Natural killer cell (primary cell): ENCODE data around the gene COMMD7. TPM values are rescaled to one million over a fixed set of nuclear protein-coding genes. Genes with fewer than 3 reads are reported as not detected.

Experiments used
- ATAC-seq, 3 donors: fragments of 150-1000 bp in 2 of 3; fragments of 200-7000 bp in 1 of 3; cut with Tn5 transposase; 1 replicate in 1 of 3; 2 replicates in 2 of 3; pipeline ENCODE4 v1.10.0; 2021; ENCODE audit warnings: mild to moderate bottlenecking in 2 of 3, moderate library complexity in 2 of 3
- DNase-seq, 2 donors: peaks; one replicate each; pipeline versions ENCODE4 v3.0.0 to v3.0.0-alpha.2; 2013 to 2021; ENCODE audit warnings: mixed read lengths in 1 of 2
- H3K27ac ChIP-seq: one replicate; pipeline ENCODE4 v1.5.1; 2013; ENCODE audit warnings: mild to moderate bottlenecking, low read length
- H3K27me3 ChIP-seq: one replicate; pipeline ENCODE4 v1.6.1; 2013; ENCODE audit warnings: low read length; ENCODE audit not compliant: control insufficient read depth, insufficient read depth
- H3K36me3 ChIP-seq: one replicate; pipeline ENCODE4 v1.6.1; 2013; ENCODE audit warnings: low read length; ENCODE audit not compliant: control insufficient read depth, insufficient read depth
- H3K4me1 ChIP-seq: one replicate; pipeline ENCODE4 v1.6.1; 2013; ENCODE audit warnings: low read length; ENCODE audit not compliant: control insufficient read depth, insufficient read depth
- H3K4me3 ChIP-seq: one replicate; pipeline ENCODE4 v1.5.1; 2013; ENCODE audit warnings: low read length
- H3K9me3 ChIP-seq: one replicate; pipeline ENCODE4 v1.6.1; 2013; ENCODE audit warnings: low read length; ENCODE audit not compliant: control insufficient read depth, insufficient read depth
- H3K27ac Mint-ChIP-seq, 2 donors: one replicate each; pipeline ENCODE4 v1.8.0; 2022; ENCODE audit warnings: mild to moderate bottlenecking in 2 of 2, mixed read lengths in 2 of 2, moderate library complexity in 1 of 2
- H3K27me3 Mint-ChIP-seq, 2 donors: one replicate each; pipeline ENCODE4 v1.8.0; 2022; ENCODE audit warnings: low read depth in 2 of 2, mixed read lengths in 2 of 2
- H3K36me3 Mint-ChIP-seq: one replicate; pipeline ENCODE4 v1.8.0; 2022; ENCODE audit warnings: mixed read lengths
- H3K4me1 Mint-ChIP-seq, 2 donors: one replicate each; pipeline ENCODE4 v1.8.0; 2022; ENCODE audit warnings: mixed read lengths in 2 of 2
- H3K4me3 Mint-ChIP-seq: one replicate; pipeline ENCODE4 v1.8.0; 2022; ENCODE audit warnings: mild to moderate bottlenecking, moderate library complexity, mixed read lengths
- H3K9me3 Mint-ChIP-seq, 2 donors: one replicate each; pipeline ENCODE4 v1.8.0; 2022; ENCODE audit warnings: mixed read lengths in 2 of 2
- CTCF ChIP-seq: fragments of 200-600 bp; IDR thresholded peaks from one replicate; pipeline ENCODE4 v1.8.0; 2022; ENCODE audit warnings: antibody characterized with exemption
- WGBS: methylation state at CpG from one replicate; pipeline ENCODE4 v1.1.7; 2013; ENCODE audit warnings: missing lambda C conversion rate; ENCODE audit not compliant: insufficient coverage; 5-methylcytosine and 5-hydroxymethylcytosine counted together
- intact Hi-C: fragments of 100-400 bp; cut with micrococcal nuclease; formaldehyde crosslinking; loops from one replicate; pipeline ENCODE4 v1.14.2; 2022
- total RNA-seq, 4 donors: library from RNA; stranded (reverse); fragments of 120-200 nt in 1 of 4; gene quantifications; one replicate each; pipeline versions ENCODE4 v1.2.3 to v1.2.4, GENCODE V29; 2013 to 2022

COMMD7 gene
- total RNA-seq, 3 donors from 2014 or later (not counting 1 experiment from before 2014, with no cell fraction given): 56.7 to 72.1 (median 68.1) TPM

- Mint-ChIP-seq H3K4me3 (no peak overlapping the region), H3K36me3 (no peaks in the 10 kb centered on the region), H3K27me3 (no peaks in the 10 kb centered on the region), H3K9me3 (peaks cover 0 to 3% of the 10 kb centered on the region in 2 donors), H3K27ac (peak overlapping the region; percentile 56 to 68), H3K4me1 (peaks cover 5 to 15% of the 10 kb centered on the region in 2 donors)
- DNase-seq: no peak
- peak; percentile 30 to 61 (median 36) for ATAC-seq
- H3K4me1 ChIP-seq: peaks cover 24% of the 10 kb centered on the region
- no peaks in the 10 kb centered on the region for H3K36me3 ChIP-seq
- no peak overlapping the region for H3K4me3 ChIP-seq
- H3K27me3 ChIP-seq: no peaks in the 10 kb centered on the region
- peak overlapping the region; percentile 14 for H3K27ac ChIP-seq
- intact Hi-C loops: no loop called here
- TF ChIP-seq CTCF: no peak
- 44% methylated on average over 9 of the region's 9 CpGs for WGBS
- H3K9me3 ChIP-seq: peaks cover 3% of the 10 kb centered on the region
Observed at GRCh38 chr20:32664678-32665159, 78.5 kb downstream of the COMMD7 start.

- Mint-ChIP-seq H3K27me3 (no peaks in the 10 kb centered on the region), H3K36me3 (no peaks in the 10 kb centered on the region)
Observed at GRCh38 chr20:32664012-32664677, 79.1 kb downstream of the COMMD7 start.

GRCh38 chr20:32663335-32664011 lies 79.8 kb downstream of the COMMD7 start:
- no peak overlapping the region for H3K27ac ChIP-seq
- TF ChIP-seq CTCF: no peak
- H3K4me3 ChIP-seq: no peak overlapping the region
- Mint-ChIP-seq H3K27me3 (no peaks in the 10 kb centered on the region), H3K9me3 (peaks cover 0 to 3% of the 10 kb centered on the region in 2 donors), H3K4me1 (peaks cover 5 to 15% of the 10 kb centered on the region in 2 donors), H3K36me3 (no peaks in the 10 kb centered on the region), H3K4me3 (no peak overlapping the region), H3K27ac (no peak overlapping the region)
- no peaks in the 10 kb centered on the region for H3K27me3 ChIP-seq
- peaks cover 3% of the 10 kb centered on the region for H3K9me3 ChIP-seq
- DNase-seq: no peak
- ATAC-seq: peak in 1 of 3 donors; percentile 36
- H3K36me3 ChIP-seq: no peaks in the 10 kb centered on the region
- intact Hi-C loops: no loop called here
- 94% methylated on average over 5 of the region's 6 CpGs for WGBS
- peaks cover 24% of the 10 kb centered on the region for H3K4me1 ChIP-seq

More at GRCh38 chr20:32664012-32664677, 79.1 kb downstream of the COMMD7 start:
- H3K4me1 Mint-ChIP-seq: peaks cover 5 to 15% of the 10 kb centered on the region in 2 donors
- no peak for TF ChIP-seq CTCF
- intact Hi-C loops: no loop called here
- ATAC-seq (no peak), DNase-seq (no peak)
- Histone ChIP-seq H3K27ac (no peak overlapping the region), H3K36me3 (no peaks in the 10 kb centered on the region), H3K4me1 (peaks cover 24% of the 10 kb centered on the region), H3K9me3 (peaks cover 3% of the 10 kb centered on the region), H3K27me3 (no peaks in the 10 kb centered on the region), H3K4me3 (no peak overlapping the region)
- H3K4me3 Mint-ChIP-seq: no peak overlapping the region
- peaks cover 0 to 3% of the 10 kb centered on the region in 2 donors for H3K9me3 Mint-ChIP-seq
- peak overlapping the region in 1 of 2 donors; percentile 68 for H3K27ac Mint-ChIP-seq
- 63% methylated on average over 11 of the region's 11 CpGs for WGBS
